ENCODE measurements around the gene CPB1. TPM values are rescaled to one million over a fixed set of nuclear protein-coding genes. Genes with fewer than 3 reads are reported as not detected.

Gene CPB1
- total and polyA plus RNA-seq, 5 donors from 2014 or later = not detected

- H3K4me3 Mint-ChIP-seq = no peak overlapping the region
- peaks cover 0 to 3% (median 0%) of the 10 kb centered on the region in 7 donors for H3K9me3 Mint-ChIP-seq
- Histone ChIP-seq H3K4me1 (ENCODE audit: control insufficient read depth, insufficient read depth, low read length, poor library complexity, severe bottlenecking) (no peaks in the 10 kb centered on the region), H3K36me3 (ENCODE audit: control insufficient read depth, insufficient read depth, low read length) (no peaks in the 10 kb centered on the region), H3K27me3 (ENCODE audit: control insufficient read depth, insufficient read depth, low read length) (no peaks in the 10 kb centered on the region), H3K4me3 (ENCODE audit: low read depth, low read length) (no peak overlapping the region), H3K27ac (ENCODE audit: insufficient read depth, low read length, poor library complexity, severe bottlenecking) (no peak overlapping the region), H3K9me3 (ENCODE audit: control insufficient read depth in 2 of 2, low read length in 2 of 2) (no peaks in the 10 kb centered on the region)
- H3K36me3 Mint-ChIP-seq = no peaks in the 10 kb centered on the region
- peaks cover 5% of the 10 kb centered on the region for H3K27me3 Mint-ChIP-seq
- no peak for ATAC-seq (ENCODE audit: low read depth in 2 of 2)
- H3K4me1 Mint-ChIP-seq = no peaks in the 10 kb centered on the region
- no peak overlapping the region for H3K27ac Mint-ChIP-seq
- DNase-seq = no peak
Measured at GRCh38 chr3:148889828-148890227, 62.2 kb downstream of the CPB1 start.

GRCh38 chr3:148896062-148896461 lies 68.5 kb downstream of the CPB1 start:
- Histone ChIP-seq H3K9me3 (ENCODE audit: control insufficient read depth in 2 of 2, low read length in 2 of 2) (no peaks in the 10 kb centered on the region), H3K4me1 (ENCODE audit: control insufficient read depth, insufficient read depth, low read length, poor library complexity, severe bottlenecking) (no peaks in the 10 kb centered on the region), H3K27ac (ENCODE audit: insufficient read depth, low read length, poor library complexity, severe bottlenecking) (no peak overlapping the region), H3K36me3 (ENCODE audit: control insufficient read depth, insufficient read depth, low read length) (no peaks in the 10 kb centered on the region), H3K4me3 (ENCODE audit: low read depth, low read length) (no peak overlapping the region), H3K27me3 (ENCODE audit: control insufficient read depth, insufficient read depth, low read length) (no peaks in the 10 kb centered on the region)
- Mint-ChIP-seq H3K9me3 (peaks cover 0 to 3% (median 0%) of the 10 kb centered on the region in 7 donors), H3K27me3 (peaks cover 15% of the 10 kb centered on the region), H3K4me1 (no peaks in the 10 kb centered on the region), H3K36me3 (no peaks in the 10 kb centered on the region), H3K4me3 (no peak overlapping the region), H3K27ac (no peak overlapping the region)
- ATAC-seq (ENCODE audit: low read depth in 2 of 2) (no peak), DNase-seq (no peak)

- H3K27ac ChIP-seq (ENCODE audit: insufficient read depth, low read length, poor library complexity, severe bottlenecking) = no peak overlapping the region
- Mint-ChIP-seq H3K27me3 (peaks cover 19% of the 10 kb centered on the region), H3K9me3 (no peaks in the 10 kb centered on the region), H3K36me3 (no peaks in the 10 kb centered on the region), H3K4me3 (no peak overlapping the region), H3K4me1 (no peaks in the 10 kb centered on the region), H3K27ac (no peak overlapping the region)
- H3K4me3 ChIP-seq (ENCODE audit: low read depth, low read length) = no peak overlapping the region
- no peaks in the 10 kb centered on the region for H3K4me1 ChIP-seq (ENCODE audit: control insufficient read depth, insufficient read depth, low read length, poor library complexity, severe bottlenecking)
- H3K36me3 ChIP-seq (ENCODE audit: control insufficient read depth, insufficient read depth, low read length) = no peaks in the 10 kb centered on the region
- no peak for DNase-seq
- no peaks in the 10 kb centered on the region for H3K9me3 ChIP-seq (ENCODE audit: control insufficient read depth in 2 of 2, low read length in 2 of 2)
- no peaks in the 10 kb centered on the region for H3K27me3 ChIP-seq (ENCODE audit: control insufficient read depth, insufficient read depth, low read length)
- no peak for ATAC-seq (ENCODE audit: low read depth in 2 of 2)
Measured at GRCh38 chr3:148901987-148902791, 74.6 kb downstream of the CPB1 start.

- no peak for DNase-seq
- Histone ChIP-seq H3K27me3 (ENCODE audit: control insufficient read depth, insufficient read depth, low read length) (no peaks in the 10 kb centered on the region), H3K36me3 (ENCODE audit: control insufficient read depth, insufficient read depth, low read length) (no peaks in the 10 kb centered on the region), H3K27ac (ENCODE audit: insufficient read depth, low read length, poor library complexity, severe bottlenecking) (no peak overlapping the region), H3K9me3 (ENCODE audit: control insufficient read depth in 2 of 2, low read length in 2 of 2) (no peaks in the 10 kb centered on the region), H3K4me3 (ENCODE audit: low read depth, low read length) (no peak overlapping the region), H3K4me1 (ENCODE audit: control insufficient read depth, insufficient read depth, low read length, poor library complexity, severe bottlenecking) (no peaks in the 10 kb centered on the region)
- Mint-ChIP-seq H3K36me3 (no peaks in the 10 kb centered on the region), H3K27me3 (peaks cover 21% of the 10 kb centered on the region), H3K4me1 (no peaks in the 10 kb centered on the region), H3K4me3 (no peak overlapping the region), H3K9me3 (no peaks in the 10 kb centered on the region), H3K27ac (no peak overlapping the region)
- ATAC-seq (ENCODE audit: low read depth in 2 of 2) = no peak
Measured at GRCh38 chr3:148903022-148903442, 75.4 kb downstream of the CPB1 start.

GRCh38 chr3:148903941-148904340 lies 76.3 kb downstream of the CPB1 start:
- Histone ChIP-seq H3K4me3 (ENCODE audit: low read depth, low read length) (no peak overlapping the region), H3K27me3 (ENCODE audit: control insufficient read depth, insufficient read depth, low read length) (no peaks in the 10 kb centered on the region), H3K27ac (ENCODE audit: insufficient read depth, low read length, poor library complexity, severe bottlenecking) (no peak overlapping the region), H3K36me3 (ENCODE audit: control insufficient read depth, insufficient read depth, low read length) (no peaks in the 10 kb centered on the region), H3K4me1 (ENCODE audit: control insufficient read depth, insufficient read depth, low read length, poor library complexity, severe bottlenecking) (no peaks in the 10 kb centered on the region), H3K9me3 (ENCODE audit: control insufficient read depth in 2 of 2, low read length in 2 of 2) (no peaks in the 10 kb centered on the region)
- H3K9me3 Mint-ChIP-seq = no peaks in the 10 kb centered on the region
- no peak overlapping the region for H3K27ac Mint-ChIP-seq
- peaks cover 21% of the 10 kb centered on the region for H3K27me3 Mint-ChIP-seq
- H3K36me3 Mint-ChIP-seq = no peaks in the 10 kb centered on the region
- no peak for DNase-seq
- no peaks in the 10 kb centered on the region for H3K4me1 Mint-ChIP-seq
- H3K4me3 Mint-ChIP-seq = no peak overlapping the region
- ATAC-seq (ENCODE audit: low read depth in 2 of 2) = no peak

GRCh38 chr3:148906667-148907066 lies 79.1 kb downstream of the CPB1 start:
- Histone ChIP-seq H3K27me3 (ENCODE audit: control insufficient read depth, insufficient read depth, low read length) (no peaks in the 10 kb centered on the region), H3K36me3 (ENCODE audit: control insufficient read depth, insufficient read depth, low read length) (no peaks in the 10 kb centered on the region), H3K4me1 (ENCODE audit: control insufficient read depth, insufficient read depth, low read length, poor library complexity, severe bottlenecking) (no peaks in the 10 kb centered on the region), H3K4me3 (ENCODE audit: low read depth, low read length) (no peak overlapping the region), H3K9me3 (ENCODE audit: control insufficient read depth in 2 of 2, low read length in 2 of 2) (no peaks in the 10 kb centered on the region), H3K27ac (ENCODE audit: insufficient read depth, low read length, poor library complexity, severe bottlenecking) (no peak overlapping the region)
- peaks cover 0 to 1% (median 0%) of the 10 kb centered on the region in 7 donors for H3K9me3 Mint-ChIP-seq
- H3K4me1 Mint-ChIP-seq = no peaks in the 10 kb centered on the region
- H3K27me3 Mint-ChIP-seq = peaks cover 26% of the 10 kb centered on the region
- no peak overlapping the region for H3K27ac Mint-ChIP-seq
- H3K4me3 Mint-ChIP-seq = no peak overlapping the region
- DNase-seq (no peak), ATAC-seq (ENCODE audit: low read depth in 2 of 2) (no peak)
- no peaks in the 10 kb centered on the region for H3K36me3 Mint-ChIP-seq

Other genes starting within 250 kb of the CPB1 start
- not detected for gene AGTR1, start 129.9 kb upstream of the CPB1 start, total RNA-seq
- not detected for gene AGTR1, start 129.9 kb upstream of the CPB1 start, polyA plus RNA-seq
- 1.1 TPM for gene CPA3, start 37.5 kb downstream of the CPB1 start, total RNA-seq
- gene CPA3, start 37.5 kb downstream of the CPB1 start, polyA plus RNA-seq = not detected
- 19.2 TPM for gene GYG1, start 163.7 kb downstream of the CPB1 start, total RNA-seq
- 10 to 100 TPM; 56.4 to 59.3 (median 57.6) TPM for gene GYG1, start 163.7 kb downstream of the CPB1 start, polyA plus RNA-seq